HG03039 (cell line): ENCODE measurements around the gene HTR3D.
"Not testable (repeated sequence)": the region's sequence is repeated elsewhere in the genome, so short reads cannot be mapped to it uniquely, and the experiment has no call there.

Source experiments
- ATAC-seq: cut with Tn5 transposase; IDR thresholded peaks from one replicate; pipeline ENCODE4 v1.9.1; 2021; ENCODE audit warnings: mild to moderate bottlenecking, moderate library complexity; ENCODE audit not compliant: unreplicated experiment

The HTR3D gene

DNA sequence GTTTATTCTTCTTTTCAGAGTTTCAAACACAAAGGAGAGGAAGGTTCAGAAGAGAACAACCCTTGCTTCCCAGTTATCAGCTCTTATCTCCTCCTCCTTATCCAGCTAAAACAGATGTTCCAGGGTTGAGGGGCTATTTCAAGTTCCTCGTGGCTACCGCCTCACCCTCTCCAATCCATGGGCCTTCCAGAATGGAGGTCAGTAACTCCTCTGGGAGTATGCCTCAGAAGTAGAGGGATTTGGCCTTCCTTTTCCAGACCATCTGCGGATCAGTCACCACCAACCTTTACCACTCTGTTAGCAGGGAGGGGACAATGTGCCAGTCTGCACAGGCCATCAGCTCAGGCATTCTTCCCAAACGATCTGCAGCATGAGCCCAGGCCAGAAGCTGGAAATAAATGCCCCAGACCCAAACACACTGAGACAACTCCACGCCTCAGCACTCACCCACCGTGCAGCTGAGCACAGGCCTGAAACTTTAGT, 36.1 kb downstream of the HTR3D start:
- no peak for ATAC-seq

DNA sequence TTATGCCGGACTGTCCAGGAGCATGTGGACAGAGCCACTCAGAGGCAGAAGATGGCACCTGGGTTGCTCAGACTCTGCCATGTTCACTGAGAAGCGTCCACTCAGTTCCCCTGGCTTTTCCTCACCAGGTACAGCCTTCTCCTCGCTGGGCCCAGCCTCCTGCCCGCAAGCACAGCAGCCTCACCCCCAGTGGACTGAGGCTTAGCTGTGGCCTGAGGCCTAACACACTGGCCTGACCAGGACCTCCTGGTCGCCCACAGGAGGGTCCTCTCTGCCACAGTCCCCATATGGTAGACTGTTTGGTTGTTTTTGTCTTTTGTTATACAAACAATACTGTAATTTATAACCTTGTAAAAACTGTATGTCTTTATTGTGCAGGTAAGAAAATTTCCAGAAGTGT, 36.8 kb downstream of the HTR3D start:
- no peak for ATAC-seq

DNA sequence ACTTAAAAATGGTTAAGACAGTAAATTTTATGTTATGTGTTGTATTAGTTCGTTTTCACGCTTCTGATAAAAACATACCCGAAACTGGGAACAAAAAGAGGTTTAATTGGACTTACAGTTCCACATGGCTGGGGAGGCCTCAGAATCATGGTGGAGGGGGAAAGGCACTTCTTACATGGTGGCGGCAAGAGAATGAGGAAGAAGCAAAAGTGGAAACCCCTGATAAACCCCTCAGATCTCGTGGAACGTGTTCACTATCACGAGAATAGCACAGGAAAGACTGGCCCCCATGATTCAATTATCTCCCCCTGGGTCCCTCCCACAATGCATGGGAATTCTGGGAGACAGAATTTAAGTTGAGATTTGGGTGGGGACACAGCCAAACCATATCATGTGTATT, 39.6 kb downstream of the HTR3D start:
- ATAC-seq = not testable (repeated sequence)

DNA sequence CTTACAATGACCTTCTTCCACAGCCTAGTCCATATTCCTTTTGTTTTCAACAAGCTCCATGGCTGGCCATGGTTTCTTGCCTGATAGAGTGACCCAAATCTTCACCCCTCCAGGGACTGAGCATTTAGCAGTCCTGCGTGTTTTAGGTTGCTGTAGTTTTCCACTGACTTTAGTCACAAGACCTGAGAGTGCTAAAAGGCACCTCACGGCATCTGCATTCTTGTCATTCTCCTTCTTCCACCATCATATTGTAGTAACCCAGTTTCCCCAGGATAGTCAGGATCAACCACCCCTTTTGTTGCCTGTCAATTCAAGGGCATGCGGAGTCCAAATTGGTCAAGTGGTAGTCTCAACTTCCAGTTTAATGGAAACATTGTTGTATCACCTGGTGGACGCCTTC, 42.1 kb downstream of the HTR3D start:
- ATAC-seq = no peak

DNA sequence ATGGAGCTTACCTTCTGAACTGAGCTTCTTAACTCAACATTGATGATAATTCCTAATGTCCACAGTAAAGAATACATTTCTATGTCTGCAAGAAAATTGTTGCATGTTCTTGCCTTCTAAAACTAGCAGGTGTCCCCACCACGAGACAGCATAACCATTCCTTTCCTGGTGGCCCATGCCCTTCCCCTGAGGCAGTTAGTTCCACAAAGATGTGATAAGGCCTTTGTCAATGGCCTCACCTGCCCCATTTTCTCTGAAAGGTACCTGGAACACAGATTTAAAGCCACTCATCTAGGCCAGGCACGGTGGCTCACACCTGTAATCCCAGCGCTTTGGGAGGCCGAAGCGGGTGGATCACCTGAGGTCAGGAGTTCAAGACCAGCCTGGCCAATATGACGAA, 44.4 kb downstream of the HTR3D start:
- no peak for ATAC-seq

DNA sequence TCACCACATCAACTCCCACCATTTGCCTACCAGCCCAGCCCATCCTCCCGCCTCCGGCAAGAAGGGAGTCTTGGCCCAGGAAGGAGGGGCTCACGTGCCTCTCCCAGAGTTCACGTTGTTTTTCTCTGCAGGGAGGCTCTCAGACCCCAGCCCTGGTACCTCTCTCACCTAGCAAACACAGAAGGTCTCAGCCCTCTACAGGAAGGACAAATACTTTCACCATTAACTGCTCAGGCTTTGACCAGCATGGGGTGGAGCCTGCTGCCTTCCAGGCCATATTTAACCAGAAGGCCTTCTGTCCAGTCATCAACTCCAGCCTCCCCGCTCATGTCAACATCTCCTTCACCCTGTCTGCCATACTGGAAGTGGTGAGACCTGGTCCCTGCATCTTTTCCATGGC, 46.3 kb downstream of the HTR3D start:
- no peak for ATAC-seq

DNA sequence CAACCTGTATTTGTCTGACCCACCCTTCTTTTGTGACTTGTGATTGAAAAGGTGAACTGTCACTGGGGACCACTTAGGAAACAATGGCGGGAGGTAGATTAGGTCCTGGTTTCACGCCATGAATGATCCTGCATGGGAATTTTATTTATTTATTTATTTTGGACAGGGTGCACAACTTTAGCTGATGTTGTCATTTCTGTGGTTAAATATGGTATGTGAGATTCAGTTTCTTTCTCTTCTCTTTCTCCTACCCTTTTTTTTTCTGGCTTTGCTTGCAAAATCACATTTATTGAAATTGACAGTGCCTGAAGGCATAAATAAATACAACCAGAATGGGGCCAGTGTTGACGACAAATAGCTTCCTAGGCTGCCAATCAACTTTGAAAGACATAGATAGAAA, 47.3 kb downstream of the HTR3D start:
- ATAC-seq = no peak

DNA sequence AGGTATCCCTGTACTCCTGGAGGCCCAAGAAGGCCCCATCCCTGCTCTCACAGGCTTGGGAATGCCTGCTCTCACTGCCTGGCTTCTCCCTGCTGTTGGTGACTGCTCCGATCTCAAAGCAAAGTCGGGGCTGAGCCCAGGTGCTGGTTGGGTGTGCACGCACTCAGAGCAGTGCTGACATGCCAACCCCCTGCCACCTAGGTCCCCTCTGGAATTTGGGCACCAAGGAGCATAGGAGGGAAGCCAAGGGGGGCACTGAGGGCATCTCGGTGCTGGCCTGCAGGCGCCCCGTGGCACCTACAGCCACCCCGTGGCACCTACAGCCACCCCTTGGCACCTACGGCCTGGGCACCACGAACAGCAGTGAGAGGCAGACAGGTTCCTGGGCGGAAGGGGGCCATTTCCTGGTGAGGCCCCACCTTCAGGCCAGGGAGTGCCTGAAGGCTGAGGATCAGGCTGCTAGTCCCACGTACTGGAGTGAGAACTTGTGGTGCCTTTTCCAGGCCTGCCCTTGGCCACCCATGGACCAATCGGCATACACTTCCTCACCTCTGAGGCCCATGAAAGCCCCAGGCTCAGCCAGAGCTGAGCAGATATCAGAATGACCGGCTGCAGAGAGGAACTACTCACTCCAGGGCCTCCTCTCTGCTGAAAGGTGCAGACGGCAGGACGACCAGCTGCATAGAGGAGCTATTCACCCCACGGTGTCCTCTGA, 49.7 kb downstream of the HTR3D start:
- ATAC-seq = no peak

DNA sequence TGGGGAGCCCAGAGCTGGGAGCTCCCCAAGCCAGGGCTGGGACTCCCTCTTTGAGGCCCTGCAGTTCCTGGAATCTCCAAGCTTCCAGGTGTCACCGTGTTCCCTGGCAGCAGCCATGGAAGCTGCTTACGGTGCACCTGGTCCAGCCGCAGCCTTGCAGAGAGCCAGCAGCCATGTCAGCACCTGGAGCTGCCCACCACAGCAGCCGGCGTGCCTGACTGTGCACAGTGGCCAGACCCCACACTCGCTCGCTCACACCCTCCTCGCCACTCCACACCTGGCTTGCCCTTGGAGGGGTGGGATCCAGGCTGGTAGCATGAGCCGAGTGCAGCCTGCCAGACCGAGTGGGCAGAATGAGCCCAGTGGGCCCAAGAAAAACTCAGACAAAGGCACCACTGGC, 50.5 kb downstream of the HTR3D start:
- no peak for ATAC-seq

DNA sequence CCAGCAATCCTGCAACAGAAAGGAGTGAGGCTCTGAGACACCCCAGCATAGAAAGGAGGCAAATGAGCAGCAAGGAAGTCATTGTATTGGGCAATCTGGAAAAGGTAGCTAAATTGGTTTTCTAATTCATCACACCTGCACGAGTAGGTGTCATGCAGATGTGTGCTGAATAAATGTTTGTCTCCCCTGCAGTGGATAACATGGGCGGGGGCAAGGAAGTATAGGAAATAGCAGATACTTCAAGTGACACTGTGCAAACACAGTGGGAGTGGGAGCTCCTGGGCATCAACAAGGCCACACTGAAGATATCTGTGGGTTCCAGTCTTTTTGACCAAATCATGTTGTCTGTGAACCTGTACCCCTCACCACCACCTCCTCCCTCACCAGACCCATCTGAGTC, 50.9 kb downstream of the HTR3D start:
- no peak for ATAC-seq

DNA sequence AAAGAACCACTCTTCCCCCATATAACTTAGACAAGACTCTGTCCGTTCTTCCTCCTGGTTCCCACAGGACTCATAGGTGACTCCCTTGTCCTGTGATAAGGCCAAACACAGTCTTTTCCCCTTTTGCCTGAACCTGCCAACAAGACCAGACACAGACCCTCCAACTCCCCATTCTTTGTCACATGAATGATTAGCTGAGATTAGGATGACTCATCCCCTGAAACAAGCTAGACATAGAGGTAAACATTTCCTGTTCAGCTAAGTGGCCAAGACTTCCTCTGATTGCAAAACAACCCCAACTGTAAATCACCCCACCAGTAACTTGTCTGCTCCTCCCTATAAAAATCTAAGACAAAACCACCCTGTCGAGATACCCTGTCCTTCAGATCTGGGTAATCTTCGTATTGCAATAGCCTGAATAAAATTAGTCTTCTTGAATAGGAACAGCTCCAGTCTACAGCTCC, 53.9 kb downstream of the HTR3D start:
- ATAC-seq = no peak
